HG03045 (cell line): ENCODE measurements around the gene RNF7.
"Not testable (repeated sequence)": the region's sequence is repeated elsewhere in the genome, so short reads cannot be mapped to it uniquely, and the experiment has no call there.

Experiments
- ATAC-seq: cut with Tn5 transposase; IDR thresholded peaks from one replicate; pipeline ENCODE4 v1.9.1; 2021; ENCODE audit warnings: mild to moderate bottlenecking, moderate library complexity; ENCODE audit not compliant: unreplicated experiment

The RNF7 gene

DNA sequence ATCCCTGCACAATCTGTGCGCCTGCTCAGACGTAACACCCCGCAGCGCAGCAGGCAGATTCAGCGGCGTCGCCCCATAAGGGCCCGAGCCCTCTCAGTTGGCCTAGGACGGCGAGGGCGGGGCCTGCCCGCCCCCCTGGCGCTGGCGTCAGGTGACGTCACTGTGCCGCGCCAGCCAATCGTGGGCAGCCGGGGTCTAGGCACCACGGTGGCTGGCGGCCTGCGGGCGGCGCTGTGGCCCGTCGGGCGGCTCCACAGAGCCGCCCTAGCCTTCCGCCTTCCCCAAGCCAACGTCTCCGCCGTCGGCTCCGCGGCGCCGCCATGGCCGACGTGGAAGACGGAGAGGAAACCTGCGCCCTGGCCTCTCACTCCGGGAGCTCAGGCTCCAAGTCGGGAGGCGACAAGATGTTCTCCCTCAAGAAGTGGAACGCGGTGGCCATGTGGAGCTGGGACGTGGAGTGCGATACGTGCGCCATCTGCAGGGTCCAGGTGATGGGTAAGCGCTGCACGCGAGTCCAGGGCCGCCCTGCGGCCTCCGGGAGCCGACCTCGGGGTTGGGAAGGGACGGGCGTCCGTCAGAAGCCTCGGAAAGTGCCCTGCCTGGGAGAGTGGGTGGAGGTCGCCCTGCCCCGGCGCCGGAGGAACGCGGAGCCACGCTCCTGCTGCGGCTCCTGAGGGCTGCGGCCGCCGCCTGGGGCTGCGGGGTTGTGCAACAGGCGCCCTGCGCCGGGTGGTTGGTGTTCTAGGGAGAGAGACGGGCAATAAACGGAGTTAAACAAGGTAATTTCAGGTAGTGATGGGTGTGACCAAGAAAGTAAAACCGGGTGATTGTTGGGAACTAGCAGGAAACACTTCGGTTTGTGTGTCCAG is at the start of gene RNF7:
TSS of gene RNF7 (plus strand) at position 277 of the 869 bp plus-strand sequence. CDS start at position 321, 44 bp downstream.
- ATAC-seq, result peak; percentile 97

DNA sequence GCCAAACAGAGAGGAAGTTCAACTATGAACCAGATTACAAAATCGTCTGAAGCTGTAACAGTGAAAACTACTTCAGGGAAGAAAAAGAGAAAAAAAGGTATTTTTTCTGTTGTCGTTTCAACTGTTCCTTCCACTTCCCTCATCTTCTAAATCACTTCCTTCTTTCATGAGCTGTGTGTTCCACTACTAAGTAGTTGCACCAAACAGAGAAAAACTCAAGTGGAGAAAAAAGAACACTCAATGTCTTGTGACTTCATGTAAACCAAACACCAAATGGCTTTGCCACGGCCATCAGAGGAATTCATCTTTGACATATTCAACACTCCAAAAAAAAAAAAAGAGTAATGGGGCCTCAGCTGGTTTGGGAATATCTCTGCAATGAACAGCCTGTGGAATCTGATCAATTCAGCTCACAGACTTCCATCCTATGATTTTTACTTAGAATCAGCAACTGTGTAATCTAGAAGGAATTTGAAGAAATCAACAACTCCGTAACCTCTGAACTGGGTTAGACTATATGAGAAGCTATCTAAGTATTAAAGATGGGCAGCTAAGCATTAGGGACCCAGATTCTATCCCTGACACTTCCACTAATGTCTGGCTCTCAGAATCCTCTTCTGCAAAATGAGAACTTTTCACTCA is 47.5 kb upstream of the RNF7 start:
- no peak for ATAC-seq

DNA sequence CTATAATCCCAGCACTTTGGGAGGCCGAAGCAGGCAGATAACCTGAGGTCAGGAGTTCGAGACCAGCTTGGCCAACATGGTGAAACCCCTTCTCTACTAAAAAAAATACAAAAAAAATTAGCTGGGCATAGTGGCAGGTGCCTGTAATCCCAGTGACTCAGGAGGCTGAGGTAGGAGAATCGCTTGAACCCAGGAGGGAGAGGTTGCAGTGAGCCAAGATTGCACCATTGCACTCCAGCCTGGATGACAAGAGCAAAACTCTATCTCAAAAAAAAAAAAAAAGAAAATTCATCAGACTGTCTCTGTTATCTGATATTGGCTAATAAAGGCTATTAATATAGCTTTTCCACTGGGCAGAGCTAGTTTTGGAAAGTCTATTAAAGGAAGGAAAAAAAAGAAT is 46.6 kb upstream of the RNF7 start:
- ATAC-seq, result not testable (repeated sequence)

GRCh38 chr3:141692973-141693372 is 45.1 kb upstream of the RNF7 start:
- not testable (repeated sequence) for ATAC-seq

DNA sequence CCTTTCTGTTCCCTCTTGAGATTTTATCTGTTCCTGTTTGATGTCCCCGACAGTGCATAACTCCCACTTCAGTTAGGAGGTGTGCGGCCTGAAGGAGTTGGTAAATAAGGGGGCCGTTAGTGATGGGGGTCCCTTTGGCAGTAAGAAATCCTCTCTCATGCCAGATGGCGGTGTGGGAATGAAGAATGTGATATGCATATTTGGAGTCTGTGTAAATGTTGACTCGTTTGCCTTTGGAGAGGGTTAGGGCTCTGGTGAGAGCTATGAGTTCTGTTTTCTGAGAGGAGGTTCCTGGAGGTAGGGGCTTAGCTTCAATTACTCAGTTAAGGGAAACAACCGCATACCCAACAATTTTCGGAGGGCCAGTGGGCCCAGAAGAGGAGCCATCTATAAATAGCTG is 38.8 kb upstream of the RNF7 start:
- no peak for ATAC-seq

- no peak for ATAC-seq
Measured at GRCh38 chr3:141699897-141700296, 38.2 kb upstream of the RNF7 start.

DNA sequence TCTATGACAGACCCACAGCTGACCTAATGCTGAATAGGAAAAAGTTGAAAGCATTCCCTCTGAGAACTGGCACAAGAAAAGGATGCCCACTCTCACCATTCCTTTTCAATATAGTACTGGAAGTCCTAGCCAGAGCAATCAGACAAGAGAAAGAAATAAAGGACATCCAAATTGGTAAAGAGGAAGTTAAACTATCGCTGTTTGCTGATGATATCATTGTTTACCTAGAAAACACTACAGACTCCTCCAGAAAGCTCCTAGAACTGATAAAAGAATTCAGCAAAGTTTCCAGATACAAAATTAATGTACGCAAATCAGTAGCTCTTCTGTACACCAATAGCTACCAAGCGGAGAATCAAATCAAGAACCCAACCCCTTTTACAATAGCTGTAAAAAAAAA is 34.7 kb upstream of the RNF7 start:
- not testable (repeated sequence) for ATAC-seq

DNA sequence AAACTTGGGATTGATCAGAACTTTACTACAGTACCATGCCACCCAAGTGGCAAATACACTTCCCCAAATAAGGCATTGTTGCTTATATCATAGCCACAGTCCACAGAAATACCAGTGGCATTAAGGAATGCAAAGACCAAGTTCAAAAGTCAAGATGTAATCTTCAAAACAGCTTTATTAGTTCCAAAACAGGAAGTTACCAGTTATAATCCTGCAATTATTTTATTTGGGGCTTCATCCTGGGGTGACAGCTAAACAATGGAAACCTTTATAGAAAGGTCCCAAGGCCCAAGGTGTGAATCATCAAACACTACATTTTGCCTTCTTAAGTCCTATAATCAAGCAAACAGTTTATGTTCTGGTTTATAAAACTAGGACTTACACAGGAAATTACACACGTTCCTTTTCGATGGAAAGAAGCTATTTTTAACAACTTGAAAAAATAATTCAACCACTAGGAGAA is 30.3 kb upstream of the RNF7 start:
- no peak for ATAC-seq

- no peak for ATAC-seq
Measured at GRCh38 chr3:141708367-141708766, 29.7 kb upstream of the RNF7 start.

DNA sequence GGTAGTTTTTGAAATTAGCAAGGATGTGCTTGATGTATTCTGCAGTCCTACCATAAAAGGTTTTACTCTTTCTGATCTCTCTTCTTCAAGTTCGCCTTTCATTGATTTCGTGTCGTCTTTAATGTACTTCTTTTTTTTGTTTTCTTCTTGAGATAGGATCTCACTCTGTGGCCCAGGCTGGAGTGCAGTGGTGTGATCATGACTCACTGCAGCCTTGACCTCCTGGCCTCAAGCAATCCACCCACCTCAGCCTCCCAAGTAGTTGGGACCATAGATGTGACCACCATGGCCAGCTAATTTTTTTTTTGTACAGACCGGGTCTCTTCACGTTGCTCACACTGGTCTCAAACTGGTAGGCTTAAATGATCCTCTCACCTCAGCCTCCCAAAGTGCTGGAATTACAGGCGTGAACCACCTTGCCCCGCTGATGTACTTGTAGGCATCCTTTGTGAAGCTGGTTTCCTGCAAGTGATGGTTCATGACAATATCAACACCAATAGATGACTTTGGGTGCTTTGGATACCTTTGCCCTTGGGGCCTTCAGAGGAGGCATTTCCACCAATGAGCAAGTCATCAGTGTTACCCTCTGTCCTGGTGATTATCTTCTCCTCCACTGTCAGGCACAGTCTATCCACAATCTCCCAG is 28.9 kb upstream of the RNF7 start:
- ATAC-seq, result no peak

DNA sequence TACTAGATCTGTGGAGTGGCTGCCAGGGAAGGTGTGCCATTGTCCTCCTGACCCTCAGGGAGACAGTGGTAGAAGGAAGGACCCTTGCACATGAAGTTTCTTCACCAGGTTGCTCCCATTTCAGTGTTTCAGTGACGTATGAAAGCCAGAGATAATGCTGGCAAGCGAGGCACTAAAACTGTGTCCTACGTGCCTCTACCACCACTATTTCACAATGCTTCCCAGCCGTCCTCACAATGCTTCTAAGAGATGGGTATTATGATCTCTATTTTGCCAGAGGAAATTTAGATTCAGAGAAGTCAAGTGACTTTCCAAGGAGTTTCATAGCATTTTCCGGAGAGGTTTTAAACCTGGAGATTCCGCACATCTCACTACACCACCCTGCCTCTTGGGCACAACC is 28.0 kb upstream of the RNF7 start:
- ATAC-seq, result no peak

DNA sequence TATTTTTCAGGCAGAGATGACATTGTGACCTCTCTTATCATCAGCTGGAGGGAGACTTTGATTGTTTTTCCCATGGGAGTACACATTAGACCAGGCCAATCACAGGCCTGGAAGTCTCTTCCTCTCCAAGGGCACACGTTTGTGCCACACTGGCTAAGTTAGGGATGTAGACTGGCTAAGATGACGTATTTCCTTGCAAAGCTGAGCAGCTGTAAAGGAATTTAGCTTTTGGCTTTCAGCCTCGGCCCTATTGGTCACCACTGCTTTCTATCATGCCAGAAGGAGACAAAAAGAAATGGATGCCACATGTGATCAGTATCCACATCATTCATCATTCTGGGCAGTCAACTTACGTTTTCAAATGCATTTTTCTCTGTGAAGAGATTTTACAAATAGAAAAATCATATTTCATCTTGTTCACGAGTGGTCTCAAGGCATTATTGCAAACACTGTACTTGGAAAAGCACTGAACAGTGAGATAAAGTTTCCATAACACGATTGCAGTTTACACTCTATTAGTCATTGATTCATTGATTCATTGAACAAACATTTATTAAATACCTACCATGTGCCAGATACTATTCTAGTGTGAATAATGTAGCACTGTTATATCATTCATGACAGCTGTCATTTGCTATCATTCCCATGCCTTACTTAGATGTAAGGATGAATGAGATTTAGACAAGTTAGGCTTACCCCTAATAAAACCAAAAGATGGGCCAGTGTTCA is 27.0 kb upstream of the RNF7 start:
- ATAC-seq, result no peak

GRCh38 chr3:141714671-141715070 is 23.4 kb upstream of the RNF7 start:
- no peak for ATAC-seq

- no peak for ATAC-seq
Measured at GRCh38 chr3:141722081-141722480, 16.0 kb upstream of the RNF7 start.

DNA sequence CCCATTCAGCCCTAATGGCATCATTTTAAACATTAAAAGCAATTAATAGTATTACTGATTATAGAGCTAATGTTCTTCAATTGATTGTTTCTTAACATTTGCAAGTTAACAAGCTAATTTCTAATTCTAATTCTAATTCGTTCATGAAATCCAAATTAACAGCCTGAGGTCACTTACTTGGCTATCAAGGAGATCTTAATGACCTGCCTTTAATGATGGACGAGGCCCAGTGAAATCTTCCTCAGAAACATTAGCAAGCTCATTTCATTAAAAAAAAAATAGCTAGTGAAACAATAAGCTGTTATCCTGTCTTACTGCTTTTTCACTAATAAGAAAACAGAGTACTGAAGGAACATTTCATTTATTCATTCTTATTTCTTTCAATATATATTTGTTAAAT is 15.4 kb upstream of the RNF7 start:
- no peak for ATAC-seq

GRCh38 chr3:141723255-141723654 is 14.8 kb upstream of the RNF7 start:
- ATAC-seq, result no peak

DNA sequence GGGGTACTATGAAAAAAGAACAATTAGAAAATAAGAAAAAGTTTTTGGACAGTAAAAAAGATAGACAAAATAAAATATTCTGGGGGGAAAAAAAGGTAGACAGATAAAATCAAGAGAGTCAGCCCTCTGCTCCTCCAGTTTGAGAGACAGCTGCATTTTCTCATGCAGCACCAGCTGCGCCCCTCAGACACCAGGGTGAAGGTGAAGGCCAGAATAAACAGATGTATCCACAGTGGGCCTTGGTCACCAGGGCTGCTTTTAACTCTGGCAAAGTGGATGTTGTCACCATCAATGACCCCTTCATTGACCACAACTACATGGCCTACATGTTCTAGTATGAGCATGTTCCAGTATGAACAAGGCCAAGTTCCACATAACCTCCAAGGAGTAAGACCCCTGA is 13.9 kb upstream of the RNF7 start:
- ATAC-seq, result no peak

GRCh38 chr3:141725036-141725435 is 13.1 kb upstream of the RNF7 start:
- no peak for ATAC-seq

DNA sequence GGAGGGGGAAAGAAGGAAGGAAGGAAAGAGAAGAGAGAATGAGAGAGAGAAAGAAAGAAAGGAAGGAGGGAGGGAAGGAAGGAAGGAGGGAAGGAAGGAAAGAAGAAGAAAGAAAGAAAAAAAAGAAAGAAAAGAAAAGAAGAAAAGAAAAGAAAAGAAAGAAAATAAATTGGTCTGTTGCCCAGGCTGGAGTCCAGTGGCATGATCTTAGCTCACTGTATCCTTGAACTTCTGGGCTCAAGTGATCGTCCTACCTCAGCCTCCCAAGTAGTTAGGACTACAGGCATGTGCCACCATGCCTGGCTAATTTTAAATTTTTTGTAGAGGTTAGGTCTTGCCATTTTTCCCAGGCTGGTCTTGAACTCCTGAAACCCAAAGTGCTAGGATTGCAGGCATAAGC is 11.6 kb upstream of the RNF7 start:
- ATAC-seq, result no peak

- ATAC-seq, result no peak
Measured at GRCh38 chr3:141728355-141728892, 9.7 kb upstream of the RNF7 start.

- ATAC-seq, result no peak
Measured at GRCh38 chr3:141729240-141729639, 8.9 kb upstream of the RNF7 start.
